ENCODE results near the gene USP10. TPM values are rescaled to one million over a fixed set of nuclear protein-coding genes. Genes with fewer than 3 reads are reported as not detected.
A peak's percentile ranks its signal among the peaks of the same experiment; 100 is the strongest.

Gene USP10
- polyA plus RNA-seq, 3 donors, result 38.7 to 115 (median 90.9) TPM

- peaks cover 2 to 6% (median 4%) of the 10 kb centered on the region in 3 donors for H3K27me3 Mint-ChIP-seq (ENCODE audit: low read depth in 3 of 3)
- peaks cover 0 to 2% (median 0%) of the 10 kb centered on the region in 7 donors for H3K9me3 Mint-ChIP-seq
- peaks cover 41 to 80% of the 10 kb centered on the region in 2 donors for H3K36me3 Mint-ChIP-seq
- H3K4me3 Mint-ChIP-seq, result peak overlapping the region in 1 of 2 donors; percentile 26
- Histone ChIP-seq H4K20me1 (ENCODE audit: insufficient read depth, low read length) (peaks cover 65% of the 10 kb centered on the region), H3K4me3 (replicated peaks in 1 of 3; ENCODE audit: low read depth in 2 of 3, low read length in 3 of 3) (no peak overlapping the region), H3K27ac (ENCODE audit: low read depth in 1 of 2, low read length in 2 of 2) (peak overlapping the region in 1 of 2 donors; percentile 65), H3K4me2 (replicated peaks; ENCODE audit: extremely low read depth, low read length, poor library complexity, severe bottlenecking) (no peak overlapping the region), H3K9me3 (replicated peaks in 1 of 2; ENCODE audit: control insufficient read depth in 1 of 2, insufficient read depth in 1 of 2, low read length in 2 of 2) (no peaks in the 10 kb centered on the region), H3K36me3 (replicated peaks in 1 of 2; ENCODE audit: control insufficient read depth in 1 of 2, insufficient read depth in 2 of 2, low read length in 2 of 2) (peaks cover 30 to 53% of the 10 kb centered on the region in 2 donors), H2AFZ (ENCODE audit: insufficient read depth, low read depth, low read length, poor library complexity, severe bottlenecking) (no peak overlapping the region), H3K9ac (ENCODE audit: insufficient read depth, low read length, poor library complexity, severe bottlenecking) (no peak overlapping the region), H3K27me3 (ENCODE audit: control insufficient read depth in 2 of 2, insufficient read depth in 2 of 2, low read length in 2 of 2) (no peaks in the 10 kb centered on the region), H3K79me2 (ENCODE audit: insufficient read depth, low read length) (peaks cover 30% of the 10 kb centered on the region), H3K4me1 (ENCODE audit: control insufficient read depth in 1 of 2, insufficient read depth in 2 of 2, low read length in 2 of 2) (peaks cover 49 to 52% of the 10 kb centered on the region in 2 donors)
- DNase-seq, result no peak
- intact Hi-C loops (cut with micrococcal nuclease), result no loop called here
- no peak for TF ChIP-seq CTCF (IDR thresholded peaks at IDR 0.05)
- peaks cover 58% of the 10 kb centered on the region for H3K4me1 Mint-ChIP-seq
- WGBS (ENCODE audit: insufficient coverage), result 80% methylated on average over 2 of the region's 5 CpGs
- H3K27ac Mint-ChIP-seq, result peak overlapping the region in 4 of 7 donors; percentile 31 to 91 (median 72)
These were observed 128.5 kb downstream of the USP10 start for GRCh38 chr16:84828322-84828721.

Other genes with a start within 250 kb of the USP10 start
- gene MEAK7, start 195.3 kb upstream of the USP10 start, polyA plus RNA-seq, result 1 to 10 TPM; 2.5 to 5.0 (median 4.7) TPM
- 1,000 to 10,000 TPM in 2 of 3 donors, 100 to 1,000 TPM in 1; 648 to 1,843 (median 1,643) TPM for gene COTL1, start 81.9 kb upstream of the USP10 start, polyA plus RNA-seq
- gene KLHL36, start 51.5 kb upstream of the USP10 start, polyA plus RNA-seq, result 10 to 100 TPM; 12.1 to 50.8 (median 14.2) TPM
- gene CRISPLD2, start 120.0 kb downstream of the USP10 start, polyA plus RNA-seq, result 10 to 100 TPM; 40.7 to 90.4 (median 69.0) TPM